HG02678 (cell line): ENCODE results near the gene CELSR1.
"Not testable (repeated sequence)": the region's sequence is repeated elsewhere in the genome, so short reads cannot be mapped to it uniquely, and the experiment has no call there.

ENCODE experiments used
- ATAC-seq: cut with Tn5 transposase; IDR thresholded peaks from one replicate; pipeline ENCODE4 v1.9.1; 2021; ENCODE audit warnings: mild to moderate bottlenecking, moderate library complexity; ENCODE audit not compliant: unreplicated experiment

The CELSR1 gene

DNA sequence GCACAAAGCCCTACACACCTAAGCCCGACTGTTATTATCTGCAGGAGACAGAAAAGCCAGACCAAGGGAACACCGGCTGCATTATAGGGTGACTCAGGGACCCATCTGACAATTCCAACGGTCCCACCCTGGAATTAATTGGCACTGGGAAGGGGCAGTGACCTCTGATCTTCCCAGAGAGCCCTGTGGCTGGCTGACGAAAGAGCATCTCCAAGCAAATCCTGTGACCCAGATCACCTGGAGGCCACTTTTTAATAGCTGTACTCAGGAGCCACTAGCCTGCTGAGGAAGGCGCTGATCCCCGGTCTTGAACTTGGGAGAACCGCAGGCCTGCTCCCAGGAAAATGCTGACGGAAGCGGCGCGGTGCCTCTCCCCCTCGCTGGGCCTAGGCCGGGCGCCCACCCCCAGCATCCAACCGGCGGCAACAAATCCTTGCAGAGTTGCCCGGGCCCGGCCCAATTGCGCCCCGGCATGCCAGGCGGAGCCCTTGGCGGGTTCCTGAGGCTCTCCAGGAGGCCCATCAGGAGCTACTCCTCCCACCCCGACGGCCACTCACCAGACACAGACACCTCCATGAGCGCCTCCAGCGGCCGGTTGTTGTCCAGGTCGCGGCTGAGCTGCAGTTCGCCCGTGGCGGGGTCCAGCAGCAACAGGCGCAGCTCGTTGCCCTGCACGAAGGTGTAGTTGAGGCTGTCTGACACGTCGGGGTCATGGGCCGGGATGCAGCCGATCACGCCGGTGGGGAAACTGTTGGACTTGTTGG is 4.2 kb downstream of the CELSR1 start:
- no peak for ATAC-seq

DNA sequence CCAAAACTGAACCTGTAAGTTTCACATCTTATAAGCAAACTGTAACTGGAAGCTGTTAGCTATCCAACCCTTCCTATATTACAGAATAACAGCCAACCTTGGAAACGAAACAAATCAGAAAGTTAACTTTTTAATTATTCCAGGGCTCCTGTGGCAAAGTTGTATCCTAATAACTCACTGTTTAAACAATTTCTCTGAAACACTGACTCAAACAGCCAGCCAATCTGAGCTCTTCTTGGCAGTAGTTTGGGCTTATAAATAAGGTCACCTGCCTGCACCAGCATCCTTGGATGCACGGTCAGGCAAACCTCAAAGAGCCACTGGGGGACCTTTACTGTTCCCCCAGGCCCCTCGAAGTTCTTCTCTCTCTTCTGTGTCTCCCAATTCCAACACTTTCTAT is 5.0 kb downstream of the CELSR1 start:
- no peak for ATAC-seq

DNA sequence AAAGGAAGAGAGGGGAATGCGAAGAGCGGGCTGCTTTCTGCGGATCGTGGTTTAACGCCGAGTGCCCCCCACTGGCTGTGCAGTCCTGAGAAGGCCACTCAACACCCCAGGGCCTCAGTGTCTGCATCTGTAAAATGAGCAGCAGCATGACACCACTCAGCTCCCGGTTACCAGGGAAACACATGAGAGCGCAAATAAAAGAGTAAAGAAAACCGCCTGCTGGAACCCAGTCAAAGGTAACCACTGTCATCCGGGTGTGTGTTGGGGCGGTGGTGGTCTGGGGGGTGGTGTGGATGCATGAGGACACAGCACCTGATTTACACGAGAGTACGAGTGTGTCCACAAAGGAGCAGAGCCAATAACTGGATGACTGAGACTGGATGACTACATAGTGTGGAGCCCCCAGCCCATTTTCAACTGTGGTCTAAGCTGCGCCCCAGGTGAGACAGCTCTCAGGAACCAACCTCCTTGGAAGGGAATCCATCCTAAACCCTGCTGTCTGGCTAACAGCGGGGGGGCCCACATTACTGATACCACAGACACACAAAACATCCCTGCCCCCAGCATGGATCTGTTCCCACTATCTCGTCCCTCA is 5.7 kb downstream of the CELSR1 start:
- ATAC-seq: no peak

DNA sequence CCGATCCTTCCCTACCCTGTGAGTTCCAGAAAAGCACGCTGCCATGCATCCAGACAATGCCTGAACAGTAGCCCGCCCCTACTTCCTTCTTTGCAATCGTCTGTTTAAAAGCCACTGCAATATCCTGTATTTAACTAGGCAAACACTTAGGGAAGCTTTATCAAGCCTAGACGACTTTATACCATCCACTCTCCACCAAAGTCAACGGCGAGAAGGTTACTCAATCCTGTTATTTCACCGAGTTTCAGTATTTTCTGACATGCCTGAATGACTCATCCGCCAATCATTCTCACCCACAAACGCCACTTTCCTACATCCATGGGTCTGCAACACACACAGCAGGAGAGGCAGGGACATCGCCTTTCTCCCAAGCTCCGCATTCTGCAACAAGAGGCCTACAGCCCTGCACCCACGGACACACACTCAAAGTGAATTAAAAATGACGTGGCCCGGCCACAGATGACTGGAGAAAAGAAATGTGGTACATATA is 9.3 kb downstream of the CELSR1 start:
- no peak for ATAC-seq

DNA sequence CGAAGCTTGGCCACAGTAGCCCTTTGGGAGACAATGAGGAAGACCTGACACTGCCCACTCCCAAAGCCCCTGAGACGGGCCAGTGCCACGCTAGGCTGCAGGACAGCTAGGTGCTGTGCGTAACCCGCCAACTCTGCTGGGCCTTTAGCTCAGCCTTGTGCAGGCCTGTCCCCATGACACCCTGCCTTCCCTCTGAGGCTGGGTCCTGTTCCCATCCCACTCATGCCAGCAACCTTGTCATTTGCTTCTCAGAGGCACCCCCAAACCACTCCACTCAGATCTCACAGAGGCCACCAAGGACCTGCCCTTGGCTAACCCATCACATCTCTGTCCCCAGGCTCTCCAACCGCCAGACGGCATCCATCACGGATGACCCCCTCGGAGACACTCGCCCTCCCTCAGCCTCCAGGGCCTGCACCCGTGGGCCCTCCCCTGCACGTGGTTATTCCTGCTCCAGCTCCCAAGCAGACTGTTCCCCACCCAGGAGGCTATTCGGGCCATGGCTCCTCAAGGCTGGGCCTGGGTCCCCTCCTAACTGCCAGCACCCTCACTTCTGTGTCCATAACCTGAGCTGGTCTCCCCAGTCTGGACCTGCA is 11.1 kb downstream of the CELSR1 start:
- no peak for ATAC-seq

DNA sequence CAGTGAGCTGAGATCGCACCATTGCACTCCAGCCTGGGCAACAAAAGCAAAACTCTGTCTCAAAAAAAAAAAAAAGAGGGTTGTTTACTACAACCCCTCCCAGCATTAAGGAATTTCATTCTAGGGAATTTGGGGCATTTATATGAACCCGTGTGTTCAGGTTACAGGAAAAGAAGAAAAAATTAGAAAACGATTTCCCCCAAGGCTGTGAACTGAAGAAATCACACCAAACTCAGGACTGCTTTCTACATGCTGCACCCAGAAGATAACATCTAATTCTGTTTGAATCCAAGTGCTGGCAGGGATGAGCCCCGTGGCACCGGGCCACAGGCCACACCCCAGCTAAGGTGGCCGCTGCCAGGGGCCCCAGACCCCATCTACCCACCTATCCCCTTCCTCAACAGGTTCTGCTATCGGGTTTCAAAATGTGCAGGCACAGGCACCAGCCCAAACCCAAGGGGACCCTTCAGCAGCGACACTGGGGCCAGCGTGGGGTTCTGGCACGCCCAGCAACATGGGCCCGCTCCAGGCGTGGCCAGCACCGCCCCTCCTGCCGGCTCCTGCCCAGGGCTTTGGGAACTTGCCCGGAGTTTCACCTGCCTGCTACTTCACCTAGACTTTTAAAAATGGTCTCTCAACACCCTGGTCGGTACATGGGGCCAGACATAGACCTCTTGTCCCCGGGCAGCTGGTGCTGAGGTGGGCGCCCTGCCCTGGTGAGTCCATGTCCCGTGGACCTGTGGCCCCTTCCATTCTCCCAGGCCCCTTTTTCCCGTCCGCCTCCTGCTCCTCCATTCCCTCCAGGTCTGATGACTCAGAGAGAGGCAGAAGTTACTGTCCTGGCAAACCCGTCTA is 11.8 kb downstream of the CELSR1 start:
- ATAC-seq: no peak

DNA sequence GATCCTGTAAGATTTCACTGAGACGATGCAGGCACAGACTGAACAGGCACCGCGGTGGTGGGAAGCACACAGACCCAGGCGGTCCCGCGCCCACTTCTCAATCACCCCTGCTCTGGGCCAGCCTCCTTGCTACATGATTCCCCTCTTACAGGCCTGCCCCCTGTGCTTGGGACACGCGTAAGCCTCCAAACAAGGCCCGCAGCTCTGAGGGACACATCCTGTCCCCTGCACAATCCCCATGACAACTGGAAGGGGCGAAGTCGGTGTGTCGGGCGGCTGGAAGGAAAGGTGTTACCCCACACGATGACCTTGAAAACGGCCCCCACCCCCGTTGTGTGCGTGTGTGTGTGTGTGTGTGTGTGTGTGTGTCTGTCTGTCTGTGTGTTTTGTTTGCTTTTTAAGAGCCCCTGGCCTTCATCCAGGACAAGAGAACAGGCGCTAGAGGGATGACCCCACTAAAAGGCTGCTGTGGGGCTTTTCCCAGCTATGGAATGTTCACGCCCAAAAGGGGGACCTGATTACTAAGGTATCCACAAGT is 13.1 kb downstream of the CELSR1 start:
- ATAC-seq: no peak

DNA sequence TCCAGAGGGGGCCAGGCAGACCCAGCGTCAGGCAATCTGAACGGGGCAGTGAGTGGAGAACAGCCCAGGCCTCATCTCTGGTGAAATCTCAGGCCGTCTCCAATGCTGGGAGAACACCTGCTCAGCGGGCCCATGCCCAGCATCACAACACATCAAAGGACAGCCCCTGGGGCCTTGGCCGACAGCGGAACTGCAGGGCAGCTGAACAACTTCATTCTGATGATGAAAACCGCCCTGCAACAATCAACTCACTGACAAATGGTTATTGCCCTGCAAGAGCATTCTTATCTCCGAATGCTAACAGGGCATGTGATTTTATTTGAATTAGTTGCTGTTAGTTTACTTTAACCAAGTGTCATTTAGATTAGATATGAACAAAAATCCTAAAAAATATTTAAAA is 14.6 kb downstream of the CELSR1 start:
- ATAC-seq: no peak

DNA sequence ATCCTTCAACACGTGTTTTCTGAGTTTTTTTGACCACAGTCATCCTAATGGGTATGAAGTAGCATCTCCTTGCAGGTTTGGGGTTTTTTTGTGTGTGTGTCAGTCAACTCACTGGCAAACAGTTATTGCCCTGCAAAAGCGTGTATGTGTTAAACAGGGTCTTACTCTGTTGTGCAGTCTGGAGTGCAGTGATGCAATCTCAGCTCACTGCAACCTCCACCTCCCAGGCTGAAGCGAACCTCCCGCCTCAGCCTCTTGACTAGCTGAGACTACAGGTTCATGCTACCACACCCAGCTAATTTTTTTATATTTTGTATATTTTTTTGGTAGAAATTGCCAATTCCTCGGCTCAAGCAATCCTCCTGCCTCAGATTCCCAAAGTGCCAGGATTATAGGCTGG is 15.4 kb downstream of the CELSR1 start:
- ATAC-seq: no peak

DNA sequence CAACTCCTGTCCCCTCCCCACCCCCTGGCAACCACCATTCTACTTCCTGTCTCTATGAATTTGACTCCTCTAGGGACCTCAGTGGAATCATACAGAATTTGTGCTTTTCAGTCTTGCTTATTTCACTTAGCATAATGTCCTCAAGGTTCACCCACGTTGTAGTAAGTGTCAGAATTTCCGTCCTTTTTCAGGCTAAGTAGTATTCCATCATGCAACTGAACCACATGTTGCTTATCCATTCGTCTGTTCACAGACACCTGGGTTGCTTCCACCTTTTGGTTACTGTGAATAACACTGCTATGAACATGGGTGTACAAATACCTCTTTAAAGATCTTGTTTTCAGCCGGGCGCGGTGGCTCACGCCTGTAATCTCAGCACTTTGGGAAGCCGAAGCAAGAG is 16.5 kb downstream of the CELSR1 start:
- ATAC-seq: no peak

DNA sequence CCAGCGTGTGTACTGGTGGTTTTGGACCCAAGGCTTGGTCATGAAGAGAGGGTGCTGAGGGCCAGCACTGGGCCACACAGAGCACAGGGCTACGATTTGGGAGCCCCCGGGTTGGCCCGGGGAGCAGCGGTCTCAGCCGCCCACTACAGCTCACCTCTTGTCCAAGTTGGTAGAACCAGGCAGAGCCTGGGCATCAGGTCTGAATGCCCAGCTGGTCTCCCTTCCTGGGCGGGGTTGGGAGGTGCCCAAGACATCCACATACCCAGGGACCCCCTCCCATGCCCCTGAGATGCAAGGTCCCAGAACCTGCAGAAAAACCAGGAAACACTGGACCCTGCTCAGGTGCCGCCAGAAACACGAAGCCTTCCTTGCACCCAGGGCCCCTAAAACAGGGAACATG is 18.0 kb downstream of the CELSR1 start:
- no peak for ATAC-seq

DNA sequence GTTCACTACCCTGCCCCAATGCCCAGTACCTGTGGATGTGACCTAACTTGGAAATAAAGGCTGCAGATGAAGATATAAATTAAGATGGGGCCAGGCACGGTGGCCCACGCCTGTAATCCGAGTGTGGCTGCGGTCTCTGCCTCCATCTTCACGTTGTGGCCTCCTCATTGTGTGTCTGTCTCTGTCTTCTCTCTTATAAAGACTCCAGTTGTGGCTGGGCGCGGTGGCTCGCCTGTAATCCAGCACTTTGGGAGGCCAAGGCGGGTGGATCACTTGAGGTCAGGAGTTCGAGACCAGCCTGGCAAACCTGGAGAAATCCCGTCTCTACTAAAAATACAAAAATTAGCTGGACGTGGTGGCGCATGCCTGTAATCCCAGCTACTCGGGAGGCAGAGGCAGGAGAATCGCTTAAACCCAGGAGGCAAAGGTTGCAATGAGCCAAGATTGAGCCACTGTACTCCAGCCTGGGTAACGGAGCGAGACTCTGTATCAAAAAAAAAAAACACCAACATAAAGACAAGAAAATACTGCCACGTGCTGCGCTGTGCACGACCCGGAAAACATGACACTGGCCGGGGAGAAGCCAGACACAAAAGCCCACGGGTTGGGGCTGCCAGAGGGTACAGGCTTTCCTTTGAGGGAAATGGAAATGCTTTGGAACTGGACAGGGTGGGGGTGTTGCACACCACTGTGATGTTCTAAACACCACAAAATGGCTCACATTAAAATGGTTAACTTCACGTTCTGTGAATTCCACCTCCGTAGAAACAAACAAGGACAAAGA is 18.7 kb downstream of the CELSR1 start:
- no peak for ATAC-seq

DNA sequence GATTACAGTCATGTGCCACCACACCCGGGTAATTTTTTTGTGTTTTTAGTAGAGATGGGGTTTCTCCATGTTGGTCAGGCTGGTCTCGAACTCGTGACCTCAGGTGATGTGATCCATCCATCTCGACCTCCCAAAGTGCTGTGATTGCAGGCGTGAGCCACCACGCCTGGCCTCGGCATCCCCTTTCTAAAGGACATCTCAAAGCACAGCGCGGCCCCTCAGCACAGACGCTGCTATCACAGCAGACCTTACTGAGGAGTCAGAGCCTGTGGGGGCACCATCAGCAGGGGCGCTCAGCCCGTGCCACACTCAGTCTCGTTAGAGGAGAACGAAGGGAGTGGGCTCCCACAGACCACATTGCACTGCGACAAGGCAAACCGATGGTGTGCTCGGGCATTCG is 19.4 kb downstream of the CELSR1 start:
- no peak for ATAC-seq

DNA sequence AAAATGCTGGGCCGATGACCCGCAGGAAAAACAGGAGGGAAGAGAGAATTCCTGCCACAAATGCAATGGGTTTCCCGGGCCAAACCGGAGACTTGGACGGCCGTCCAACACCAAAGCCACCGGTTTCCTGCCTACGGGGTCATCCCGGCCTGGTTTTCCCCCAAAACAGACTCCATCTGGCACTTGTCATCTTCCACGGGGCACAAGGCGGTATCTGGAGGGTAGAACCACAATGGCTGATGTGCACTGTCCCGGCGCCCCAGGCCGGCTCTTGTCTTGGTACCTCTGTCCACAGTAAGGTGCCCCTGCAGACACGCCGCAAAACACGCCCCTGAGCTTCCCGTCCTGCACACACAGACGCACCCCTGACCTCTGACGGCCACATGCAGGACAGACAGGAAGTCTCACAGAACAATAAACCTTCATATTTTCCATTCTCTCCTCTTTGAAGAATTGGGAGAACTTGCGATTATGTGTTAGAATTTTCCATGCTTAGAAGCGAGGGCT is 20.1 kb downstream of the CELSR1 start:
- ATAC-seq: no peak

DNA sequence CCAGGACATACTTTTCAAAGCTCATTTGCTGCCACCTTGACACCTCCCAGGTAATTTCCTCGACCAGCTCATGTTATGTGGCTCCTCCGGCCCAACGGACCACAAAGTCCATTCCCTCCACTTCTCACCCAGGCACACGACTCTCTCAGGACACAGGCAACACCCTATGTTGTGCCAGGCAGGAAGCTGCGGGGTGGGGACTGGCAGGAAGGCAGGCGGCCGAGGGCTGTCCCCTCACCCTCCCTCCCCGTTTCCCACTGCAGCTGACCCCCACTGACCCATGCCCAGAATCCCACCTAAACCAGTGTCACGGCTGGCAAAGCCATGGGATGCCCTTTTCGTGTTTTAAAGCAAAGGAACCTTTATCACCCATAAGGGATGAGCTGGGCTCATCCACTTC is 20.8 kb downstream of the CELSR1 start:
- ATAC-seq: no peak

DNA sequence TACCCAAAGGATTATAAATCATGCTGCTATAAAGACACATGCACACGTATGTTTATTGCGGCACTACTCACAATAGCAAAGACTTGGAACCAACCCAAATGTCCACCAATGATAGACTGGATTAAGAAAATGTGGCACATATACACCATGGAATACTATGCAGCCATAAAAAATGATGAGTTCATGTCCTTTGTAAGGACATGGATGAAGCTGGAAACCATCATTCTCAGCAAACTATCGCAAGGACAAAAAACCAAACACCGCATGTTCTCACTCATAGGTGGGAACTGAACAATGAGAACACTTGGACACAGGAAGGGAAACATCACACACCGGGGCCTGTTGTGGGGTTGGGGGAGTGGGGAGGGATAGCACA is 21.3 kb downstream of the CELSR1 start:
- not testable (repeated sequence) for ATAC-seq

DNA sequence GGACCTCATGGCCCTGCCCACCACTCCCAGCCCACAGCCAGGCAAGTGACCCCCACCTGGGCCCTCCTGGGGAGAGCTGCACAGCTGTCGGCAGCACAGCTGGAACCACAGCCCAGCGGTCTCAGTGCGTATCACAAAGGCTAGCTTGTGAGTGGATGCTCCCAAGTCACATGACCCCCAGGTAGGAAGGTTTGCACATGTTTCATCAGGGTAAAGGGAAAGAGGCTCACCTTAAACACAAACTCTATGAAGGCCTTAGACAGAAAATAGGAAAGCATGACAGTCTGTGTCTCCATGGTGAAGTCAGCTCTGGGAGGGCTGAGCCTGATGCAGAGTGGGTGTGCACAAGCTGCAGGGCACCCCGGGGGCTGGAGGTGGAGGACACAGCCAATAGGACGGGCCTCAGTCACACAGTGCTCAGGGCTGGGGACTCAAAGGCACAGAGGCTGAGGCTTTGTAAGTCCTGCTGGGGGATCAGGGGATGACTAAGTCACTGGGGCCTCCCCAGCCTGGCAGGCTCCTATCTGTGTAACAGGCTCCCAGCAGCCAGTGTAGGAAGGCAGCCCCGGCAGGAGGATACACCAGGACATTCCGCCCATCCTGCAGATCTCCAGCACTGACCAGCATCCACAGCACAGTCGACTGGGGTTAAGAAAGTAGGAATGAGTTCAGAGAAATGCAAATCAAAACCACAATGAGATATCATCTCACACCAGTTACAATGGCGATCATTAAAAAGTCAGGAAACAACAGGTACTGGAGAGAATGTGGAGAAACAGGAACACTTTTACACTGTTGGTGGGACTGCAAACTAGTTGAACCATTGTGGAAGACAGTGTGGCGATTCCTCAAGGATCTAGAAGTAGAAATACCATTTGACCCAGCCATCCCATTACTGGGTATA is 22.0 kb downstream of the CELSR1 start:
- ATAC-seq: no peak

DNA sequence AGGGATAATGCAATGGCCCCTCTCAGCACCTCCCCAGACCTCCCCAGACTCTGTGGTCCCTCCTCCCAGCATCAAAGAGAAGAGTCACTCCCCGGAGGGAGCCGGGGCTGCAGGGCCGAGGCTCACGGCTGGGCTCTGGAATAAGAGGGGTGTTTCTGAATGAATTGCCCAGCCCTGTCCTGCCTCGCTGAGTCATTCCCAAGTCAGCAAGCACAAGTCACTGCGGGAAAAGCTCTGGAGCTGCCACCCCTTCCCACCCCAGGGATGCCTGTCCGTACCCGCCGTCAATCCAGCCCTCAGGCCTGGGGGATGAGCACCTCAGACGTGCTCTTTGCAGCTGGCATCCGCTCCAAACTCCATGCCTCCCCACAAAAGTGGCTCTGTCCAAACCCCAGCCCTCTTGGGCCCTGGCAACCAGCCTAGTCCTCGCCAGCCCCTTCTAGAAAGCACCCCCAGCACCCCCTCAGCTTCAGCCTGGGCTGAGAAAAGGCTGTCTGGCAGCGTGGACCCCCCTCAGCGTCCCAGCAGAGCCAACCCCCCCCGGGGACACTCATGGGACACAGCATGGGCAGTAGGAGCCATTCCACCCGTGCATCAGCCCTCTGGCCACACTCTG is 22.7 kb downstream of the CELSR1 start:
- ATAC-seq: no peak
